ENCODE results near the gene FADS2.

FADS2 gene

GRCh38 chr11:61851113-61851899, 23.2 kb downstream of the FADS2 start:
- DNase-seq: no peak

- DNase-seq: no peak
These were observed 23.8 kb downstream of the FADS2 start for GRCh38 chr11:61851900-61852295.

GRCh38 chr11:61853698-61854169, 25.6 kb downstream of the FADS2 start:
- DNase-seq: no peak

GRCh38 chr11:61854206-61854895, 26.3 kb downstream of the FADS2 start:
- DNase-seq: no peak

- DNase-seq: no peak
These were observed 27.0 kb downstream of the FADS2 start for GRCh38 chr11:61854966-61855714.

GRCh38 chr11:61855939-61856680, 28.0 kb downstream of the FADS2 start:
- no peak for DNase-seq

GRCh38 chr11:61860054-61860903, 32.2 kb downstream of the FADS2 start:
- DNase-seq: no peak

GRCh38 chr11:61861634-61862033, 33.5 kb downstream of the FADS2 start:
- DNase-seq: no peak

GRCh38 chr11:61862714-61863547, 34.8 kb downstream of the FADS2 start:
- no peak for DNase-seq

GRCh38 chr11:61863548-61864081, 35.5 kb downstream of the FADS2 start:
- no peak for DNase-seq

- no peak for DNase-seq
These were observed 37.0 kb downstream of the FADS2 start for GRCh38 chr11:61864814-61865775.

- no peak for DNase-seq
These were observed 38.3 kb downstream of the FADS2 start for GRCh38 chr11:61866231-61866957.

- no peak for DNase-seq
These were observed 38.9 kb downstream of the FADS2 start for GRCh38 chr11:61866958-61867343.

- no peak for DNase-seq
These were observed 40.7 kb downstream of the FADS2 start for GRCh38 chr11:61868571-61869428.

GRCh38 chr11:61869429-61869707, 41.3 kb downstream of the FADS2 start:
- no peak for DNase-seq

GRCh38 chr11:61869708-61870451, 41.8 kb downstream of the FADS2 start:
- no peak for DNase-seq

GRCh38 chr11:61870541-61871031, 42.5 kb downstream of the FADS2 start:
- no peak for DNase-seq
